COLO668 (cell line): ENCODE results near the gene DSC2.
A peak's percentile ranks its signal among the peaks of the same experiment; 100 is the strongest.
"Not testable (repeated sequence)": the region's sequence is repeated elsewhere in the genome, so short reads cannot be mapped to it uniquely, and the experiment has no call there.

Experiments used
- DNase-seq: peaks from one replicate; lab custom pipeline; 2025; ENCODE audit not compliant: unreplicated experiment; lab: John Stamatoyannopoulos, UW

DSC2 gene

DNA sequence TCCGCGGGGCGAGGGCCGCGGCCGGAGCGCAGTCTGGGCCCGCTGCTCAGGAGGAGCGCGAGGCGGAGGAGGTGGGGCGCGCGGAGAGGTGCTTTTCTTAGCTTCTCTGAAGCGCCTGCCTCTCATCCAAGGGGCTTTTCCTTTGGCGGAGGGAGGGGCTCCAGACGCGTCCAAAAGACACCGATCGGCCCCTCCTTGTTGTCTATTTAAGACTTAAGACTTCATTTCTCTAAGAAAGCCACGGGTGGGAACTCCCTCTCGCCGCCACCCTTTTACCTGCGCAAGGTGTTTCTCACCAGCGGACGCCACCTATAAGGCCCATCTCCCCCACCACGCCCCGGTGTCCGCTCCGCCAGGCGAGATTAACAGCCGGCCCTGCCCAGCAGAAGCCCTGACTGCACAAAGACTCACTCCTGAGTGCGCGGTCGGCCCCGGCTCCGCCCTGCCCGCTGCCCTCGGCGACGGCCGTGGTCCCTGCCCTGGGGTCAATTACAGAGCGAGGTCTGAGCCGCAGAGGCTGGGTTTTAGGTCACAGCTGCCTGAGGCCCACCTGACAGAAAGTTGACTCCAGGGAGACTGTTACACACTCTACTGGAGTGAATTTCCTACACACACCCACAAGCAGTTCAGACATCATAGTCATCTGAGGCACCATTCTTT, at the start of gene DSC2:
DSC2 (minus strand) TSS at position 397 of the 660 bp plus-strand sequence. CDS start 450 bp downstream, outside the sequence.
- peak; percentile 25 for DNase-seq

- no peak for DNase-seq
These were observed 47.1 kb upstream of the DSC2 start for GRCh38 chr18:31149351-31149750.

- no peak for DNase-seq
These were observed 46.4 kb upstream of the DSC2 start for GRCh38 chr18:31148600-31148999.

DNA sequence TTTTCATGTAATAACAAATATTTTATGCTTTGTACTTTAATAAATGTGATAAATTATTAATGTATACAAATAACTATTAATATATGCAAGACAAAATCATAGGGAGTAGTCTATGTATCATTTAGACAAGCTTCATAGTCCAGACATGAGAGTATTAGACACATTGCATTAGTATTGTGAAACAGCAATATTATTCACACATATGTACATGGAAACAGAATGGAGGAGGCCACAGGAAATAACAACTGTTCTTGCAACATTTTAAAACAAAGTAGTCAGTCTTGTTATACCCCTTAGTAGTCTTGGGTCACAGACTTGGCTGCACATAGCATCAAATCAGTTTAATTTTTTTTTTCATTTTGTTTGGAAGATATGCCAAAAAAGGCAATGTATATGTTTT, 44.6 kb upstream of the DSC2 start:
- no peak for DNase-seq

DNA sequence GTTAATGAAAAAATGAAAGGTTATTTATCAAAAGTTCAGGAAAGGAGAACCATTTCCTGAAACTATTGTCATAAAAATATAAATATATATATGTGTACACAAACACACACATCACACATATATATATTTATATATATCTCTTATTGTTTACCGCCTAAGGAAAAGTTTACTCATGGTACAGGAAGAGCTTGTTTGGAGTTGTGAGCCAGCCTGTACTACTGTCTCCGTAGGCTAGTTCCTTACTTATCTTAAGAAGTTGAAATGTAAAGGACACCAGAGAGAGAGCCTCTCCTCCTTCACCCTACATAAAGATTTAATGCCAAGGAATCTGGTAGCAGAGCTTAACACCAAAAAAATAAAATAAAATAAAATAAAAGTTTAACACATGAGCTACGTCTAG, 40.8 kb upstream of the DSC2 start:
- no peak for DNase-seq

- no peak for DNase-seq
These were observed 36.5 kb upstream of the DSC2 start for GRCh38 chr18:31138709-31139108.

- no peak for DNase-seq
These were observed 32.8 kb upstream of the DSC2 start for GRCh38 chr18:31134988-31135529.

DNA sequence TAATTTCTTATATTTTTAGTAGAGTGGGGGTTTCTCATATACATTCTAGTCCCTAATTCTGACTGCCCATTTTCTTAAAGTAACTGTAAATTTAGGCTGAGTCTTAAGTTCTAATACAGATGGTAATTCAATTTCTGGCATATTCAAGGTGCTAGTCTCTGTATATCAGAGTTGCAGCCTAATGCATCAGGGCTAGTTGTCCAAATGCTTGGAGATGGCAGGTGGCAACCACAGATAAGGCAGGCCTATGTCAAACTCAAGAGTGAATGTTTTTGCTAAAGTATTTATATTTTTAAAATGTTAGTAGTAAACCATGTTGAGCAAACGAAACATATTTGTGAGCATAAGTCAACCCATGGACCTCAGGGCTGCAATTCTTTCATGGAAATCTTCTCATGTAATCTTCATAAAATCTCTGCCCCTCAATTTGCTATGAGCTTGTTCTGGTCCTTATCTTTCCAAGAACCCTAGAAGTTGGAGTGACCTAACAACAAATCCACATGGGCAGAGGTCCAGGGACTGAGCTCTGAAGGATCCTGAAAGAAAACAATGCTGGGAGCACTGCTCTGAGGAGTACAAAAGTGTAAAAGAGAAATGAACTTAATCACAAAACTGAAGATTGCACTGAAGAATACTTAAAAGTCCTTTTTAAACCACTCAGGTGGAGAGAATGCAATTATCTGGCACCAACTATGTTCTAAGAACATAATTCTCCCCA, 27.3 kb upstream of the DSC2 start:
- DNase-seq, result no peak

DNA sequence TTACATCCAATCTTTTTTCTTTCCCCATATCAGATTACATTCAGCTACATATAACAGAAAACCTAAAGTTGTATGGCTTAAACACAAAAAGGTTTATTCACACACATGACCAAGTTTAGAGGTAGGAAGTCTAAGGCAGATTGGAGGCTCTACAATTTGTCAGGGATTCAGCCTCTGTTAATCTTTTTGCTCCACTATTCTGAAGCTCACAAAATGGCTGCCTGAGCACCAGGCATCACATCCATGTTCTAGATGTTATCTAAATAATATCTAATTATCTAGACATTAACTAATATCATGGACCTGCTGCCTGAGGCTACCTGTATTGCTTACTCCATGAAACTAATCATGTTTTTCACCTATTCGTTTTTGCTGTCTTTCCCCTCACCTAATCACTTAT, 23.7 kb upstream of the DSC2 start:
- DNase-seq, result no peak

DNA sequence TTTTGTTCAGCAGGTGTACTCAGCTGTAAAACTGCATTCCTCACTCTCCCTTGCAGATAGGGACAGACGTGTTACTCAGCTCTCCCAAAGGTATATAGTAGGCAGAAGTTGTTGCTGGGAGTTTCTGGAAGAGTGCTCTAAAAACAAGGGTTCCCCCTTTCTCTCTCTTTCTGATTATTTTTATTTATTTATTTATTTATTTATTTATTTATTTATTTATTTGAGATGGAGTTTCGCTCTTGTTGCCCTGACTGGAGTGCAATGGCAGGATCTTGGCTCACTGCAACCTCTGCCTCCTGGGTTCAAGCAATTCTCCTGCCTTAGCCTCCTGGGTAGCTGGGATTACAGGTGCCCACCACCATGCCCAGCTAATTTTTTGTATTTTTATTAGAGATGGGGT, 20.9 kb upstream of the DSC2 start:
- not testable (repeated sequence) for DNase-seq

GRCh38 chr18:31120594-31120993, 18.4 kb upstream of the DSC2 start:
- DNase-seq, result no peak

- no peak for DNase-seq
These were observed 14.8 kb upstream of the DSC2 start for GRCh38 chr18:31116853-31117595.

GRCh38 chr18:31112804-31113203, 10.6 kb upstream of the DSC2 start:
- no peak for DNase-seq

DNA sequence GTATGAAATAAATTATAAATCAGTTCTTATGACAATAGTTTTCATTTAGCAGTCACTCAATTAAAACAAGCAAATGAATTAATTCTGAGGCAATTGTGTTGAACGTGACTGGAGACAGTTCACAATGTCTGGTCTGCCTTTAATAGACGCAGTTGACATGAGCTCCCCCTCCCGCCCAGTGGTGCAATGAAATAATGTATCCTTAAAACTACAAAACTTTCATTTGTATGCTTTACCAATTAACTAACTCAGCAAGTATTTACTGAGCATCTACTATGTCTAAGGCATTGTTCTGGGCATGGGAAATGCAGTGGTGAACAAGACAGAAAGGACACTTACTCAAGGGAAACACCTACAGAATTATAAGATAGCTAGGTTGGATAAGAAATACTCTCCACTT, 3.5 kb upstream of the DSC2 start:
- DNase-seq, result no peak

- no peak for DNase-seq
These were observed 2.2 kb upstream of the DSC2 start for GRCh38 chr18:31104444-31104843.

DNA sequence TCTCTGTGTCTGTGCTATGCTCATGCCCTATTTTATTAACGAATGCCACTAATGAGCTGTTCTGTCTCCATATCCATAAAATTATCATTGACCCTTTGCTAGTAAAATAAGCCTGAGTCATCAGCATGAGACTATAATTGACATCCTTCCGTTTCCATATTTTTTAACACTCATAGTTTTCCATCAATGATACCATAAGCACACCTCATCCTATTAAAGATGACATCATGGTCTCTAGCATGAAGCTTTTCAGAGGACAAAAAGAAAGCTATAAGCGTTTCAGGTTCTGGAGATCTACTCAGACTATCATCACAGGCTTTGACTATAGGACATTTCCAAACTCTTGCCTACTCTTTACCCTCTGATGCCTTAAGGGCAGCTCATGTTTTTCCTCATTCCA, 1.2 kb upstream of the DSC2 start:
- DNase-seq, result no peak

- DNase-seq, result no peak
These were observed 720 bp upstream of the DSC2 start for GRCh38 chr18:31102941-31103340.

DNA sequence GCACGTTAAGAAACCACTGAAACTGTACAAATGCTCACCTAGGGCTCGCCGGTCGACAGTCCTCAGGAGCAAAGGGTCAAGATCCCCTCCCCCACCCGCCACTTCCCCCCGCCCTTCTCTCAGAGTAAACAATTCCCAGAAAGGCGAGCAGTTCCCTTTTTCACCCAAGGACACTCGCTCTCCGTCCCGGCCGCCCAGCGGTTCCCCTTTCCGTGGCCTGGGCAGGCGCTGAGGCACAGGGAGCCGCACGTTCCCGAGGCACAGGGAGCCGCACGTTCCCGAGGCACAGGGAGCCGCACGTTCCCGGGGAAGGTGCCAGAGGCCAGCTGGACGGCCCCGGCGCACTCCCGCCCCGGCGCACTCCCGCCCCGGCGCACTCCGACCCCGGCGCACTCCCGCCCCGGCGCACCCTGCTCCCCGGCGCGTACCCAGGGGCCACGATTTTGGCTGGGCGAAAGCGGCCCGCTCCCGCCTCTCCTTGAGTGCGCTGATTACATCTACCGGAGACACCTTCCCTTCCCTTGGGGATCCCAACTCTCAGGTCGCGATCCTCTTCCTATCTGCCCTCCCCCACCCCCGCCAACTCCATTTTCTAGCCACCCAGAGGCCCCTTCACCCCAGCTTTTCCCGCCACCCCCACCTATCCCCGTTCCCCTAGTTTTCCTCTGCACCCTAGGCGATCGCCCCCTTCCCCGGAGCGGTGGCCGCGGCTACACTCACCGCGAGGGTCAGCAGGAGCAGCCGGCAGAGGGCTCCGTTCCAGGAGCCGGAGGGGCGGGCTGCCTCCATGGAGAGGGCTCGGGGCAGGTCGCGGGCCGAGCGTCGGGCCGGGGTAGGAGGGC, 817 bp downstream of the DSC2 start:
- DNase-seq, result peak; percentile 59

- DNase-seq, result no peak
These were observed 1.6 kb downstream of the DSC2 start for GRCh38 chr18:31100436-31101182.
